H1 (cell line): ENCODE results near the gene SLC6A12. TPM values are rescaled to one million over a fixed set of nuclear protein-coding genes. Genes with fewer than 3 reads are reported as not detected.
A peak's percentile ranks its signal among the peaks of the same experiment; 100 is the strongest.

Experiments used
- CTCF ChIA-PET: fragments of 300-600 bp; sonication (Branson Sonifier 250); formaldehyde crosslinking; loops from one replicate; lab custom pipeline; 2021; ENCODE audit not compliant: partially characterized antibody; lab: Charles Lee
- POLR2A ChIA-PET: fragments of 300-600 bp; sonication (Branson Sonifier 250); formaldehyde crosslinking; loops from one replicate; lab custom pipeline; 2021; ENCODE audit warnings: inconsistent platforms; ENCODE audit not compliant: partially characterized antibody; lab: Charles Lee
- DNase-seq, 2 experiments: peaks; one replicate each; pipeline versions ENCODE4 v3.0.0 to v3.0.0-alpha.2; 2010 to 2022; ENCODE audit warnings: low spot score in 2 of 2, low read depth in 1 of 2, mixed read lengths in 1 of 2
- FAIRE-seq: peaks from 2 replicates; lab custom pipeline; 2011; peaks lifted over from hg19 to GRCh38; lab: Jason Lieb, UNC
- H2AFZ ChIP-seq: 2 replicates; pipeline ENCODE4 v1.8.1; 2012; ENCODE audit warnings: low read length, inconsistent platforms
- H2AK5ac ChIP-seq: 2 replicates; pipeline ENCODE4 v1.6.1; 2013; ENCODE audit warnings: low read depth, low read length
- H2BK120ac ChIP-seq: replicated peaks from 2 replicates; pipeline ENCODE3; 2013; ENCODE audit warnings: low read depth, low read length, inconsistent platforms
- H2BK12ac ChIP-seq: 2 replicates; pipeline ENCODE4 v1.6.1; 2013; ENCODE audit warnings: low read depth, low read length
- H2BK15ac ChIP-seq: 2 replicates; pipeline ENCODE4 v1.6.1; 2013; ENCODE audit warnings: low read length
- H2BK20ac ChIP-seq: 2 replicates; pipeline ENCODE4 v1.6.1; 2013; ENCODE audit warnings: low read length
- H2BK5ac ChIP-seq: 2 replicates; pipeline ENCODE4 v1.6.1; 2013; ENCODE audit warnings: low read depth, low read length
- H3K14ac ChIP-seq: 2 replicates; pipeline ENCODE4 v1.6.1; 2013; ENCODE audit warnings: inconsistent platforms; ENCODE audit not compliant: insufficient read length
- H3K18ac ChIP-seq: 2 replicates; pipeline ENCODE4 v1.6.1; 2013; ENCODE audit warnings: low read length; ENCODE audit errors: extremely low read depth
- H3K23ac ChIP-seq: 2 replicates; pipeline ENCODE4 v1.6.1; 2013; ENCODE audit warnings: inconsistent platforms; ENCODE audit not compliant: insufficient read length
- H3K23me2 ChIP-seq: 2 replicates; pipeline ENCODE4 v1.6.1; 2013; ENCODE audit warnings: low read depth, low read length
- H3K27ac ChIP-seq: 2 replicates; pipeline ENCODE4 v1.6.1; 2011; ENCODE audit warnings: low read depth, low read length, inconsistent platforms
- H3K27me3 ChIP-seq, 4 experiments: replicated peaks in 1 of 4; 1 replicate in 1 of 4; 2 replicates in 3 of 4; pipeline versions ENCODE4 v1.6.1 to v1.8.1; 2011 to 2013; ENCODE audit warnings: low read length in 3 of 4, mild to moderate bottlenecking in 3 of 4, inconsistent platforms in 2 of 4, mixed read lengths in 2 of 4, moderate library complexity in 1 of 4; ENCODE audit not compliant: control insufficient read depth in 3 of 4, insufficient read depth in 3 of 4; ENCODE audit errors: extremely low read depth in 1 of 4
- H3K36me3 ChIP-seq, 4 experiments: 2 replicates each; pipeline versions ENCODE4 v1.6.1 to v1.8.1; 2011 to 2013; ENCODE audit warnings: mild to moderate bottlenecking in 4 of 4, low read length in 3 of 4, moderate library complexity in 2 of 4, control low read depth in 1 of 4, inconsistent platforms in 1 of 4; ENCODE audit not compliant: insufficient read depth in 4 of 4, control insufficient read depth in 2 of 4
- H3K4ac ChIP-seq: replicated peaks from 2 replicates; pipeline ENCODE3; 2013; ENCODE audit warnings: low read length, low read depth, mixed read lengths, inconsistent platforms; ENCODE audit not compliant: insufficient read length
- H3K4me1 ChIP-seq, 4 experiments: replicated peaks in 1 of 4; 1 replicate in 1 of 4; 2 replicates in 3 of 4; pipeline versions ENCODE4 v1.6.1 to v1.8.1; 2011 to 2013; ENCODE audit warnings: low read length in 3 of 4, inconsistent platforms in 2 of 4, mixed read lengths in 1 of 4; ENCODE audit not compliant: insufficient read depth in 4 of 4, control insufficient read depth in 3 of 4
- H3K4me2 ChIP-seq, 2 experiments: 2 replicates each; pipeline versions ENCODE4 v1.6.1 to v1.8.1; 2011 to 2013; ENCODE audit warnings: low read depth in 2 of 2, low read length in 2 of 2, control low read depth in 1 of 2, inconsistent platforms in 1 of 2, mild to moderate bottlenecking in 1 of 2; ENCODE audit not compliant: insufficient read depth in 1 of 2
- H3K4me3 ChIP-seq, 4 experiments: fragments of 200-600, 300-600 bp in 1 of 4; sonication (generic), shearing (Covaris generic), sonication (Bioruptor Twin) in 1 of 4; 2 replicates each; pipeline versions ENCODE4 v1.5.1 to v1.8.1; 2011 to 2016; ENCODE audit warnings: low read length in 4 of 4, low read depth in 3 of 4, control low read depth in 2 of 4, inconsistent platforms in 2 of 4, mild to moderate bottlenecking in 2 of 4, mixed read lengths in 1 of 4, moderate library complexity in 1 of 4; ENCODE audit not compliant: insufficient read depth in 2 of 4; ENCODE audit errors: extremely low read depth in 1 of 4
- H3K56ac ChIP-seq: replicated peaks from 2 replicates; pipeline ENCODE3; 2013; ENCODE audit warnings: low read depth, mild to moderate bottlenecking, mixed read lengths, low read length, inconsistent platforms; ENCODE audit not compliant: insufficient read length
- H3K79me1 ChIP-seq: 2 replicates; pipeline ENCODE4 v1.6.1; 2013; ENCODE audit warnings: low read depth, low read length, control low read depth
- H3K79me2 ChIP-seq, 2 experiments: 2 replicates each; pipeline versions ENCODE4 v1.6.1 to v1.8.1; 2012 to 2013; ENCODE audit warnings: low read length in 2 of 2, mild to moderate bottlenecking in 2 of 2, inconsistent platforms in 1 of 2; ENCODE audit not compliant: insufficient read depth in 2 of 2, control insufficient read depth in 1 of 2
- H3K9ac ChIP-seq, 4 experiments: replicated peaks in 1 of 4; 1 replicate in 1 of 4; 2 replicates in 3 of 4; pipeline versions ENCODE4 v1.6.1 to v1.8.1; 2011 to 2013; ENCODE audit warnings: low read depth in 3 of 4, low read length in 3 of 4, control low read depth in 2 of 4, mild to moderate bottlenecking in 2 of 4, moderate library complexity in 2 of 4, inconsistent platforms in 1 of 4; ENCODE audit errors: extremely low read depth in 1 of 4
- H3K9me3 ChIP-seq, 2 experiments: 2 replicates each; pipeline versions ENCODE4 v1.6.1 to v1.8.1; 2012 to 2013; ENCODE audit warnings: mild to moderate bottlenecking in 2 of 2, moderate library complexity in 2 of 2, control low read depth in 1 of 2, inconsistent platforms in 1 of 2, low read depth in 1 of 2, low read length in 1 of 2, mixed read lengths in 1 of 2; ENCODE audit not compliant: insufficient read depth in 2 of 2
- H4K20me1 ChIP-seq, 2 experiments: replicated peaks in 1 of 2; 2 replicates each; pipeline versions ENCODE3 to v1.8.1; 2011 to 2013; ENCODE audit warnings: inconsistent platforms in 2 of 2, low read length in 2 of 2, mild to moderate bottlenecking in 1 of 2; ENCODE audit not compliant: insufficient read depth in 2 of 2, control insufficient read depth in 1 of 2
- H4K5ac ChIP-seq: 2 replicates; pipeline ENCODE4 v1.6.1; 2013; ENCODE audit warnings: low read length, low read depth, mixed read lengths, inconsistent platforms; ENCODE audit not compliant: insufficient read length
- H4K8ac ChIP-seq: 2 replicates; pipeline ENCODE4 v1.8.0; 2013; ENCODE audit warnings: mild to moderate bottlenecking, moderate library complexity, low read length, inconsistent platforms; ENCODE audit not compliant: insufficient read depth; ENCODE audit errors: extremely low read depth
- H4K91ac ChIP-seq: replicated peaks from 2 replicates; pipeline ENCODE3; 2013; ENCODE audit warnings: low read length, mixed read lengths, inconsistent platforms; ENCODE audit not compliant: insufficient read length
- CTCF ChIP-seq, 3 experiments: IDR thresholded peaks; 1 replicate in 2 of 3; 2 replicates in 1 of 3; pipeline versions ENCODE4 v1.5.1 to v1.6.1; 2011; ENCODE audit warnings: low read length in 3 of 3, mild to moderate bottlenecking in 3 of 3, inconsistent platforms in 2 of 3, low read depth in 1 of 3, moderate library complexity in 1 of 3; ENCODE audit not compliant: insufficient read depth in 1 of 3; ENCODE audit errors: control extremely low read depth in 1 of 3
- GTF2F1 ChIP-seq: IDR thresholded peaks from 2 replicates; pipeline ENCODE4 v1.6.1; 2012; ENCODE audit warnings: low read depth, low read length, improper control_type of control experiment, borderline replicate concordance
- HDAC2 ChIP-seq, 2 experiments: fragments of 300-600 bp in 1 of 2; sonication (generic) in 1 of 2; IDR thresholded peaks; 2 replicates each; pipeline ENCODE4 v1.6.1; 2011 to 2012; ENCODE audit warnings: low read depth in 2 of 2, low read length in 2 of 2, mild to moderate bottlenecking in 2 of 2, moderate library complexity in 2 of 2, borderline replicate concordance in 1 of 2, inconsistent platforms in 1 of 2
- RXRA ChIP-seq: IDR thresholded peaks from 2 replicates; pipeline ENCODE4 v1.6.1; 2011; ENCODE audit warnings: low read depth, mild to moderate bottlenecking, low read length, moderate library complexity; ENCODE audit not compliant: insufficient read depth
- WGBS, 2 experiments: shearing (Covaris generic) in 1 of 2; methylation state at CpG; one replicate each; pipeline versions ENCODE4 v1.1.6 to v1.1.7; 2013 to 2015; ENCODE audit warnings: low lambda C conversion rate in 2 of 2, mixed read lengths in 2 of 2, inconsistent platforms in 1 of 2, low coverage in 1 of 2, missing lambda C conversion rate in 1 of 2; ENCODE audit not compliant: insufficient replicate concordance in 2 of 2, insufficient coverage in 1 of 2, insufficient read length in 1 of 2; ENCODE audit errors: extremely low coverage in 1 of 2, missing lambda C conversion rate in 1 of 2; 5-methylcytosine and 5-hydroxymethylcytosine counted together
- polyA plus RNA-seq, 7 experiments: library from polyadenylated mRNA; depleted of rRNA in 3 of 7; stranded (reverse) in 5 of 7; unstranded in 2 of 7; fragments of >200 nt in 5 of 7; fragments of 200-250 nt in 2 of 7; gene quantifications; 1 replicate in 5 of 7; 2 replicates in 1 of 7; 4 replicates in 1 of 7; pipeline versions ENCODE4 v1.2.1 to v1.2.3, GENCODE V29; 2011 to 2013; ENCODE audit warnings: missing spikeins in 2 of 7, mixed read lengths in 2 of 7
- total RNA-seq: library from RNA; stranded (reverse); fragmentation: NEBNext Ultra II Directional; extraction: Animal tissue kit (Norgen Biotek cat#: 25700); gene quantifications from 2 replicates; pipeline ENCODE4 v1.2.1, GENCODE V29; 2021

SLC6A12 gene
- total and polyA plus RNA-seq, 2 of the 8 experiments (the other 6 are each of a cell fraction or from before 2014, with no cell fraction given), result 0.70 to 1.1 TPM

- Histone ChIP-seq H2AK5ac (no peak overlapping the region), H3K23me2 (no peaks in the 10 kb centered on the region), H4K20me1 (no peaks in the 10 kb centered on the region), H4K8ac (peak overlapping the region; percentile 83), H2BK20ac (no peak overlapping the region), H3K9ac (no peak overlapping the region), H2AFZ (no peak overlapping the region), H3K4ac (no peak overlapping the region), H3K9me3 (no peaks in the 10 kb centered on the region), H2BK120ac (no peak overlapping the region), H3K36me3 (no peaks in the 10 kb centered on the region), H3K4me2 (no peak overlapping the region), H3K27ac (no peak overlapping the region), H3K4me3 (no peak overlapping the region), H2BK12ac (peak overlapping the region; percentile 27; the same call in 1 of the 2 replicates), H3K27me3 (no peaks in the 10 kb centered on the region; a peak in 2 of 7 replicates), H4K5ac (no peak overlapping the region), H3K18ac (peak overlapping the region; percentile 48), H3K14ac (no peak overlapping the region), H2BK5ac (0 out of 2 replicates have a peak overlapping the region, but pooled peaks have one; percentile 16), H3K79me1 (no peaks in the 10 kb centered on the region), H2BK15ac (peak overlapping the region; percentile 29; the same call in 1 of the 2 replicates), H3K23ac (no peak overlapping the region), H3K79me2 (no peaks in the 10 kb centered on the region), H3K56ac (no peak overlapping the region), H3K4me1 (peaks cover 0 to 12% (median 7%) of the 10 kb centered on the region in 4 experiments; a peak in 6 of 7 replicates), H4K91ac (no peak overlapping the region)
- POLR2A ChIA-PET, result interaction anchor here (0.8 kb wide), 1 partner anchor 31 kb away, joined by 3 read pairs; no protein-coding TSS in a partner anchor
- no peak for TF ChIP-seq CTCF (IDR thresholded peaks at IDR 0.05; ENCODE audit: control extremely low read depth in 1 of 3, insufficient read depth in 1 of 3, low read depth in 1 of 3, low read length in 3 of 3)
- TF ChIP-seq RXRA, result no peak
- no peak for TF ChIP-seq HDAC2 (IDR thresholded peaks at IDR 0.05; ENCODE audit: borderline replicate concordance in 1 of 2, low read depth in 2 of 2, low read length in 2 of 2)
- no peak for TF ChIP-seq GTF2F1
- WGBS, 2 experiments, result 65% methylated on average over 3 of the region's 10 CpGs; no CpG with 5 or more reads in 1 of the 2 experiments
- CTCF ChIA-PET, result interaction anchor here (4.1 kb wide), 1 partner anchor 13 kb away, joined by 36 read pairs; no protein-coding TSS in a partner anchor
- no peak for DNase-seq
- FAIRE-seq, result no peak
Observed at GRCh38 chr12:182381-182892, 31.5 kb downstream of the SLC6A12 start.
